Measurements from ENCODE around the gene FAM110A.
A peak's percentile ranks its signal among the peaks of the same experiment; 100 is the strongest.
"Not testable (repeated sequence)": the region's sequence is repeated elsewhere in the genome, so short reads cannot be mapped to it uniquely, and the experiment has no call there.

Gene FAM110A

GRCh38 chr20:845226-845868 lies 11.8 kb downstream of the FAM110A start:
- DNase-seq: no peak

- no peak for DNase-seq
Measured at GRCh38 chr20:845941-846893, 12.7 kb downstream of the FAM110A start.

- peak; percentile 57 for DNase-seq
Measured at GRCh38 chr20:846894-847278, 13.4 kb downstream of the FAM110A start.

- DNase-seq: no peak
Measured at GRCh38 chr20:848193-848592, 14.7 kb downstream of the FAM110A start.

GRCh38 chr20:848731-849130 lies 15.2 kb downstream of the FAM110A start:
- not testable (repeated sequence) for DNase-seq

GRCh38 chr20:853406-853996 lies 20.0 kb downstream of the FAM110A start:
- DNase-seq: no peak

GRCh38 chr20:854601-855000 lies 21.1 kb downstream of the FAM110A start:
- DNase-seq: no peak

GRCh38 chr20:855466-856360 lies 22.2 kb downstream of the FAM110A start:
- no peak for DNase-seq

- DNase-seq: no peak
Measured at GRCh38 chr20:856361-856775, 22.9 kb downstream of the FAM110A start.

- no peak for DNase-seq
Measured at GRCh38 chr20:858011-858410, 24.5 kb downstream of the FAM110A start.

- DNase-seq: no peak
Measured at GRCh38 chr20:859751-860231, 26.3 kb downstream of the FAM110A start.

GRCh38 chr20:860891-861290 lies 27.4 kb downstream of the FAM110A start:
- DNase-seq: no peak

GRCh38 chr20:865440-865839 lies 31.9 kb downstream of the FAM110A start:
- DNase-seq: no peak

- no peak for DNase-seq
Measured at GRCh38 chr20:868279-868678, 34.8 kb downstream of the FAM110A start.

GRCh38 chr20:869606-870005 lies 36.1 kb downstream of the FAM110A start:
- no peak for DNase-seq

GRCh38 chr20:870758-871157 lies 37.2 kb downstream of the FAM110A start:
- DNase-seq: no peak

- no peak for DNase-seq
Measured at GRCh38 chr20:871436-871835, 37.9 kb downstream of the FAM110A start.

GRCh38 chr20:871948-872347 lies 38.4 kb downstream of the FAM110A start:
- no peak for DNase-seq

GRCh38 chr20:872855-873520 lies 39.5 kb downstream of the FAM110A start:
- no peak for DNase-seq

GRCh38 chr20:873875-874607 lies 40.5 kb downstream of the FAM110A start:
- no peak for DNase-seq

GRCh38 chr20:875115-875514 lies 41.6 kb downstream of the FAM110A start:
- DNase-seq: no peak
